Neural progenitor cell (in vitro differentiated cells): ENCODE results near the gene PRKD1. TPM values are rescaled to one million over a fixed set of nuclear protein-coding genes. Genes with fewer than 3 reads are reported as not detected.

ENCODE experiments used
- DNase-seq: peaks from one replicate; pipeline ENCODE4 v3.0.0-alpha.2; 2016; ENCODE audit warnings: low spot score
- H2AFZ ChIP-seq: fragments of 200-600 bp; sonication (generic); replicated peaks from 2 replicates; pipeline ENCODE4 v1.6.1; 2016; ENCODE audit warnings: antibody characterized with exemption
- H3F3A ChIP-seq: fragments of 200-600 bp; sonication (generic); 2 replicates; pipeline ENCODE4 v1.6.1; 2016; ENCODE audit warnings: antibody characterized with exemption, low read depth
- H3K27ac ChIP-seq: fragments of 200-600 bp; sonication (generic); 2 replicates; pipeline ENCODE4 v1.5.1; 2016; ENCODE audit warnings: mild to moderate bottlenecking
- H3K27me3 ChIP-seq: fragments of 200-600 bp; sonication (generic); 2 replicates; pipeline ENCODE4 v1.6.1; 2016; ENCODE audit warnings: mild to moderate bottlenecking, moderate library complexity
- H3K36me3 ChIP-seq: fragments of 200-600 bp; sonication (generic); 2 replicates; pipeline ENCODE4 v1.5.1; 2016
- H3K4me1 ChIP-seq: fragments of 200-600 bp; sonication (generic); 2 replicates; pipeline ENCODE4 v1.6.1; 2016; ENCODE audit warnings: mixed run types
- H3K4me2 ChIP-seq: fragments of 200-600 bp; sonication (generic); 2 replicates; pipeline ENCODE4 v1.6.1; 2016
- H3K4me3 ChIP-seq: fragments of 200-600 bp; sonication (generic); 2 replicates; pipeline ENCODE4 v1.5.1; 2016
- H3K79me2 ChIP-seq: fragments of 200-600 bp; sonication (generic); 2 replicates; pipeline ENCODE4 v1.6.1; 2016; ENCODE audit warnings: low read depth
- H3K9ac ChIP-seq: fragments of 200-600 bp; sonication (generic); 2 replicates; pipeline ENCODE4 v1.6.1; 2016
- H3K9me3 ChIP-seq: fragments of 200-600 bp; sonication (generic); 2 replicates; pipeline ENCODE4 v1.5.1; 2016; ENCODE audit warnings: low read depth
- H4K20me1 ChIP-seq: fragments of 200-600 bp; sonication (generic); 2 replicates; pipeline ENCODE4 v1.6.1; 2016; ENCODE audit warnings: low read depth
- H3K27ac Mint-ChIP-seq: 3 replicates; pipeline ENCODE4 v1.8.0; 2021; ENCODE audit warnings: mixed read lengths
- H3K27me3 Mint-ChIP-seq: 2 replicates; pipeline ENCODE4 v1.8.0; 2022; ENCODE audit warnings: low read depth, mild to moderate bottlenecking, inconsistent platforms, moderate library complexity, mixed read lengths; ENCODE audit not compliant: insufficient read depth
- H3K36me3 Mint-ChIP-seq: 3 replicates; pipeline ENCODE4 v1.8.0; 2021; ENCODE audit warnings: mixed read lengths
- H3K4me1 Mint-ChIP-seq: 3 replicates; pipeline ENCODE4 v1.8.0; 2021; ENCODE audit warnings: mixed read lengths
- H3K4me3 Mint-ChIP-seq: 3 replicates; pipeline ENCODE4 v1.8.0; 2021; ENCODE audit warnings: mild to moderate bottlenecking, moderate library complexity, mixed read lengths
- H3K9me3 Mint-ChIP-seq: 3 replicates; pipeline ENCODE4 v1.8.0; 2020; ENCODE audit warnings: mixed read lengths
- CTCF ChIP-seq: fragments of 200-600 bp; sonication (generic); IDR thresholded peaks from 2 replicates; pipeline ENCODE4 v1.5.1; 2017; ENCODE audit warnings: antibody characterized with exemption, mild to moderate bottlenecking
- EZH2 ChIP-seq: fragments of 200-600 bp; sonication (generic); IDR thresholded peaks from 2 replicates; pipeline ENCODE4 v1.6.1; 2017; ENCODE audit warnings: antibody characterized with exemption, mild to moderate bottlenecking, moderate library complexity
- EZH2phosphoT487 ChIP-seq: fragments of 200-600 bp; sonication (generic); IDR thresholded peaks from 2 replicates; pipeline ENCODE4 v1.6.1; 2017; ENCODE audit warnings: antibody characterized with exemption
- total RNA-seq: library from RNA; depleted of rRNA; stranded (reverse); fragments of >200 nt; gene quantifications from 2 replicates; pipeline ENCODE4 v1.2.3, GENCODE V29; 2015; ENCODE audit warnings: low replicate concordance

Gene PRKD1
- total RNA-seq, 1 donor from 2014 or later = 8.7 TPM

- Mint-ChIP-seq H3K27ac (no peak overlapping the region), H3K36me3 (peaks cover 14% of the 10 kb centered on the region), H3K4me1 (no peaks in the 10 kb centered on the region), H3K9me3 (peaks cover 32% of the 10 kb centered on the region), H3K4me3 (no peak overlapping the region), H3K27me3 (peaks cover 6% of the 10 kb centered on the region)
- H3F3A ChIP-seq = no peaks in the 10 kb centered on the region
- no peak for DNase-seq
- no peak overlapping the region for H3K9ac ChIP-seq
- TF ChIP-seq CTCF = no peak
- no peak for TF ChIP-seq EZH2
- TF ChIP-seq EZH2phosphoT487 = no peak
- H4K20me1 ChIP-seq = no peaks in the 10 kb centered on the region
- H3K79me2 ChIP-seq = no peaks in the 10 kb centered on the region
- H3K4me1 ChIP-seq = no peaks in the 10 kb centered on the region
- H3K4me2 ChIP-seq = no peak overlapping the region
- H2AFZ ChIP-seq = no peak overlapping the region
- peaks cover 13% of the 10 kb centered on the region for H3K9me3 ChIP-seq
- no peak overlapping the region for H3K27ac ChIP-seq
- H3K4me3 ChIP-seq = no peak overlapping the region
- H3K27me3 ChIP-seq = no peaks in the 10 kb centered on the region
- no peaks in the 10 kb centered on the region for H3K36me3 ChIP-seq
Observed at GRCh38 chr14:29838752-29839151, 88.9 kb downstream of the PRKD1 start.

DNA sequence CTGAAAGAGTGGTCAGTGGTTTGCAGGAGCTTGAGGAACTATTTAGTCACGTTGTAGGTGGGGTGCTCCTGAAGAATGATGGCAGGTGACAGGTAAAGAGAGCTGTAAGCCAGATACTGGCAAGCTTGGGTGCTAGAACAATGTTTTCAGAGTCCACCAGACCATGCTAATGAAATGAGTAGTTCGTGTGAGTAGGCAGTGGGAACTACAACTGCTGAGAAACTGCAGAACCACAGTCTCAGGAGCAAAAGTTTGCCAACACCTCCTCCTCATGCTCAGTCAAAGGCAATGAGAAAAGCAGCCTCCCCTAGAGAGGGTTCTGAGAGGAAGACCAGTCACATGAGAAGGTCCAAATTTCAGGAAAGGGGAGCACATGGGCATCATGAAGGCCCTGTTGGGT lies 91.3 kb downstream of the PRKD1 start:
- no peak for DNase-seq
- H3K4me3 Mint-ChIP-seq = no peak overlapping the region
- H3K9me3 ChIP-seq = peaks cover 13% of the 10 kb centered on the region
- no peak overlapping the region for H3K27ac ChIP-seq
- no peak overlapping the region for H3K9ac ChIP-seq
- no peak overlapping the region for H2AFZ ChIP-seq
- TF ChIP-seq EZH2phosphoT487 (no peak), CTCF (no peak), EZH2 (no peak)
- H3K36me3 ChIP-seq = no peaks in the 10 kb centered on the region
- no peaks in the 10 kb centered on the region for H3K4me1 ChIP-seq
- H4K20me1 ChIP-seq = no peaks in the 10 kb centered on the region
- peaks cover 14% of the 10 kb centered on the region for H3K36me3 Mint-ChIP-seq
- H3K27me3 ChIP-seq = no peaks in the 10 kb centered on the region
- H3K9me3 Mint-ChIP-seq = peaks cover 31% of the 10 kb centered on the region
- H3F3A ChIP-seq = no peaks in the 10 kb centered on the region
- H3K27me3 Mint-ChIP-seq = peaks cover 5% of the 10 kb centered on the region
- no peaks in the 10 kb centered on the region for H3K79me2 ChIP-seq
- no peak overlapping the region for H3K4me2 ChIP-seq
- no peaks in the 10 kb centered on the region for H3K4me1 Mint-ChIP-seq
- no peak overlapping the region for H3K4me3 ChIP-seq
- H3K27ac Mint-ChIP-seq = no peak overlapping the region

GRCh38 chr14:29832042-29832441 lies 95.6 kb downstream of the PRKD1 start:
- no peak overlapping the region for H3K4me3 Mint-ChIP-seq
- Histone ChIP-seq H3K9ac (no peak overlapping the region), H4K20me1 (no peaks in the 10 kb centered on the region), H2AFZ (no peak overlapping the region), H3K27ac (no peak overlapping the region), H3K27me3 (no peaks in the 10 kb centered on the region), H3K9me3 (no peaks in the 10 kb centered on the region), H3K79me2 (no peaks in the 10 kb centered on the region), H3K4me3 (no peak overlapping the region), H3K36me3 (no peaks in the 10 kb centered on the region), H3K4me2 (no peak overlapping the region), H3F3A (no peaks in the 10 kb centered on the region), H3K4me1 (no peaks in the 10 kb centered on the region)
- H3K36me3 Mint-ChIP-seq = no peaks in the 10 kb centered on the region
- no peaks in the 10 kb centered on the region for H3K9me3 Mint-ChIP-seq
- no peak for DNase-seq
- H3K27ac Mint-ChIP-seq = no peak overlapping the region
- no peak for TF ChIP-seq EZH2phosphoT487
- H3K27me3 Mint-ChIP-seq = no peaks in the 10 kb centered on the region
- peaks cover 2% of the 10 kb centered on the region for H3K4me1 Mint-ChIP-seq

GRCh38 chr14:29829851-29830250 lies 97.8 kb downstream of the PRKD1 start:
- H3K27ac Mint-ChIP-seq = no peak overlapping the region
- Histone ChIP-seq H3F3A (no peaks in the 10 kb centered on the region), H3K27me3 (no peaks in the 10 kb centered on the region), H3K4me3 (no peak overlapping the region), H3K9ac (no peak overlapping the region), H3K4me2 (no peak overlapping the region), H3K27ac (no peak overlapping the region), H3K9me3 (no peaks in the 10 kb centered on the region), H3K79me2 (no peaks in the 10 kb centered on the region), H3K36me3 (no peaks in the 10 kb centered on the region), H4K20me1 (no peaks in the 10 kb centered on the region), H2AFZ (no peak overlapping the region), H3K4me1 (no peaks in the 10 kb centered on the region)
- H3K36me3 Mint-ChIP-seq = no peaks in the 10 kb centered on the region
- peaks cover 2% of the 10 kb centered on the region for H3K4me1 Mint-ChIP-seq
- no peak overlapping the region for H3K4me3 Mint-ChIP-seq
- DNase-seq = no peak
- H3K27me3 Mint-ChIP-seq = no peaks in the 10 kb centered on the region
- TF ChIP-seq EZH2phosphoT487 (no peak), EZH2 (no peak), CTCF (no peak)
- H3K9me3 Mint-ChIP-seq = no peaks in the 10 kb centered on the region
